Activated gamma-delta T cell (primary cell): ENCODE measurements around the gene UMODL1.
"Not testable (repeated sequence)": the region's sequence is repeated elsewhere in the genome, so short reads cannot be mapped to it uniquely, and the experiment has no call there.

Source experiments
- DNase-seq: peaks from one replicate; lab custom pipeline; 2025; lab: John Stamatoyannopoulos, UW

UMODL1 gene

DNA sequence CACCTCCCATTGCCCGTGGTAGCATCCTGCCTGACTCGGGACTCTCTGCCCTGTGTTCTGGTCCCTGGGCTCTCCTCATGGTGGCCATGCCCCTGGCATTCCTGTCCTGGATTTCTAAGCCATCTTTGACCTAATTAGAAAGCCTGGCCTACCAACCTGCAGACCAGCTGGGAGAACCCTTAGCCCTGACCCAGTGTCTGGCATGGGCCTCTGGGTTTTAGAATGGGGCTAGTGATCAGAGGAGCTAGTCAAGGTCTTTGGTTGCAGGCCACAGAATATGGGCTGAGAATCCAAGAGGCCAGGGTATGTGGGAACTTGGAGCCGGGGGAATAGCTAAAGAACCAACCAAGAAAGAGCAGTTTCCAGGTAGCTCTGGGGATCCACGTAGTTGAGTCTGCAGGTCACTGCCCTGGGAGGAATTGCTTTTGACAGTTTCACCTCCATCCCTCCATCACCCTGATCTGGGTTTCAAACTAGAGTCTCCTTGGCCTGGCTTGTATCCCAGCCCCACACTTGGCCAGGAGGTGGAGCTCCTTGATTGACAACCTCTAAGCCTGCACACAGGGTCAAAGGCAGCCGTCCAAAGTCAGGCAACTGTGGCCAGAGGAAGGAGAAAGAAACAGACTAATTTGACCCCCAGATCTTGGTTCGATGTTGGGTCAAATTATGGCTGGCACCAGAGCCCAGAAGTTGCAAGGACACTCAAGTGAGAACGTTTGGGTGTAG lies 93.1 kb downstream of the UMODL1 start:
- no peak for DNase-seq

DNA sequence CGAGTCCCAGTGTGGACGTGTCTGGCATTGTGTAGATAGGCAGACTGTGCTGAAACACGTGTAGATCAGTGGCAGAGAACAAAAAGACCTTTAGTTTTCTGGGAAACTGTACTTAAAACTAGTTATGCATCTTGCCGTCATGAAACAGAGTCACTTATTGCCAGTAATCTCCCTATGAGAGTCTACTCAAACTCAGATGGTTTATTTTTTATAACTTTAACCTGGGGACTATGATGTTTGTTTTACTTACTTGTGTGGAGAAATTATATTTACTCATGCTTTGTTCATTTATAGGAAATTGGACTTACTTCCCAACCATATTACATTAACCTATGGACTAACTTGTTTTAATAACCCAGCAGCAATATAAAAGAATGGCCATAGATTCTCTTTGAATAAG lies 93.7 kb downstream of the UMODL1 start:
- DNase-seq: no peak

DNA sequence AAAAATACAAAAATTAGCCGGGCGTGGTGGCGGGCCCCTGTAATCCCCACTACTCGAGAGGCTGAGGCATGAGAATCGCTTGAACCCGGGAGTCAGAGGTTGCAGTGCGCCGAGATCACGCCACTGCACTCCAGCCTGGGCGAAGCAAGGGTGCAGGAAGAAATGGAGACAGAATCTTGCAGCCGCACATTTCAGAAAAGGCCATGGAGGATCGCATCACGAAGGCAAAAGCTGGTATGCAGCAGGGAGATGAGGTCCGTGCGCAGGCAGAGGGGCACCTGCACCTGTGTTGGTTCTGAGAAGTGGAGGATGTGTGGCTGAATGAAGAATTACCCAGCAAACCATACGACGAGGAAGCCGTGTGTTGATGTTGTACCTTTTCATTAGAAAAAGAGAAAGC lies 94.8 kb downstream of the UMODL1 start:
- no peak for DNase-seq

DNA sequence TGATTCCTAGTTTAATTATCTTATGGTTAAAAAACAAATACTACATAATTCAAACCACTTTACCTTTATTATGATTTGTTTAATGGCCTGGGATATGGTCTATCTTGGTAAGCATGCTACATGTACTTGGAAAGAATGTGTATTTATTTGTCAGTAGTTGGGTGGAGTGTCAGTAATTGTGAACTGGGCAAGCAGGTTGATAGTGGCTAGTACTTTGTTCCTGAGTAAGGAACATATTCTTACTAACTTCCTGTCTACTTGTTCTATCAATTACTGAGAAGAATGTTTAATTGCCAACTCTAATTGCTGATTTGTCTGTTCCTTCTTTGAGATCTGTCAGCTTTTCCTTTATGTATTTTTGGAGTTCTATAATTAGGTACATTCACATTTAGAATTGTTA lies 98.6 kb downstream of the UMODL1 start:
- DNase-seq: no peak

DNA sequence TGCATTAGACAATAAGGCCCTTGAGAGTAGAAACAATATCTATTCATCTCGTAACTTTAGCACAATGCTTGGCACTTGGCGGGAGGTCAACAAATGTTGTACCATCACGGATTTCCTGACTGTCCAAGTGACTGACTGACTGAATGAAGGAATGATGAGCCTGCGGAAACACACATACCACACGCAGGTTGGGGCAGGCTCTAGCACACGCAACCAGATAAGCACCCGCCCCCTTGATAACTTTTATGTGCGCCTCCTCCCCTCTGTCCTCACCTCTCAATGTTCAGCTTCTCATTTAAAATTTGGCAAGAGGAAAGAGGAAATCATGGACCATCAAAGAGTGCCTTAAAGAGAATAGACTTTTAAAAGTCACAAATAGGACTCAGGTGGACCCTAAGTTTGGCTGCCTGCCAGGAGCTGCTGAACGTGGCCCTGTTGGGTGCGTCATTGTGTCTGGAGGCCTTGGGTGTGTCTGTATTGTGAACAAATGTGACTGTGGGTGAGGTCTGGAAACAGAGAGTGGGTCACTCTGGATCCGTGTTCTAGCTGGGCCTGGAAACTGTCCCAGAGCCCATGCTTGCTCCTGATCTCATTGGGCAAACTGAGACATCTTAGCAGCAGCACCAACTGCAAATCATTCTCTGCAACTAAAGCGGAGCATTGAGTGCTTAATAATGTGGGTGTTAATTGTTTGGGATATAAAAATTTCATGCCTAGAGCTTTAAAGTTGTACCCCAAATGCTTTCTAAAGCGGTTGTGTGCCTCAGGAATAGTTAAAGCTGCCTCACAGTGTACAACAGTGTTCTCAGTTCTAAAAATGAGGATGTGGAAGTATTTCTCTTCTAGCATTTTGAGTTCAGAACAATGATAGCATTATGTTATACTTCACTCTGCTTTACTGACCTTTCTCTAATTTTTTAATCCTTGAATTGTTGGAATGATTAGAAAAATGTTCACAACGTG lies 100.3 kb downstream of the UMODL1 start:
- no peak for DNase-seq

DNA sequence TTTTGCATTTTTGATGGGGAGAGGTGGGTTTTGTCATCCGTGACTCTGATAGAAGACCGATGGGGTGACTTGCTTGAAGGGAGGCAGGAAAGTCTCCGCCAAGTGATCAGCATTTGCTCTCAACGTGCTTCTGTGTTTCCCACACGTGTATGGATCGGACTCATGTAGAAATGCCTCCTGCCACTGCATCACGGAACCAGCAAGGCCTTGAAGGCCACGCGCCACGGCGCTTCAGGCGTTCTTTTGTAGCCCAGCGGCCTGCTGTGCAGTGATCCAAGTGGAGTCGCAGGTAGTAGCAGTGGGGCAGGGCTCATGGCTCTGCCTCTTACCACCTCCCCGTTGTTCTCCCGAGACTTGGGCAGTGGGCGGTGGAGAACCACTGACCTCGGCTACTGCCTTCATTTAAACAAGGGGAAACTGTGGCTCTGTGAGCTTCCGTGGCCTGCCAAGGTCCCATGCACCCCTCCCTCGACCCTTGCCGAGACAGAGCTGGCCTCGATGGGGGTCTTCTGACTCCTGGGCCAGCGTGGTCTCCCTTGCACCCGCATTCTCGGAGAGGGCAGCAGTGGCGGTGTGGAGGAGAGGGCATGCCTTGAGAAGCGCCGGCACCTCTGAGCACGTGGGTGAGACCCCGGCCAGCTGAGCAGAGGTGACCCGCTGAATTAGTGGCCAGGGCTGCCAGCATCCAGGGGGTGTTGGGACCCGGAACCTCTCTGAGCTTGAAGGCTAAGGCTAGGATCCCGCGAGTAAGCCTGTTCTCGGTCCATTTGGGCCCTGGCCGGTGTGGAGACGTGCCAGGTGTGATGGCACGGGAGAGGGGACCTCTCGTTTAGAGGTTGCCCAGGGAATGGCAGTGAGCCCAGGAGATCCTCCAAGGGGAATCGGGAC lies 101.7 kb downstream of the UMODL1 start:
- no peak for DNase-seq

DNA sequence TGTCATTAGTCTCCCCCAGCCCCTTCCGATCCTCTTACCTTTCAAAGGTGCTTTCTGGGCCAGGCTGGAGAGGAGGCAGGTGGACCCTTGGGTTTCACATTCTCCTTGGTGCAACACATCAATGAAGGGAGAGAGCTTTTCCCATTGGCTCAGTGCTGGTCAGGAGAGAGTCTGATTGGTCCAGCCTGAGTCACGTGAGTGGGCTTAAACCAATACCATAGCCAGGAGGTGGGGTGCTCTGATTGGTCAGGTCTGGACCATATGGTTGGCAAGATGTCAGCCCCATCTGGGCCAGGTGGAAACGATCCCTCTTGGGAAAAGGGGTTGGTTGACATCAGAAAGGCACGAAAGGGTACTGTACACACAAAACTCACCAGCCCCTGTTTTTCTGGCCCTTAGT lies 103.1 kb downstream of the UMODL1 start:
- no peak for DNase-seq

DNA sequence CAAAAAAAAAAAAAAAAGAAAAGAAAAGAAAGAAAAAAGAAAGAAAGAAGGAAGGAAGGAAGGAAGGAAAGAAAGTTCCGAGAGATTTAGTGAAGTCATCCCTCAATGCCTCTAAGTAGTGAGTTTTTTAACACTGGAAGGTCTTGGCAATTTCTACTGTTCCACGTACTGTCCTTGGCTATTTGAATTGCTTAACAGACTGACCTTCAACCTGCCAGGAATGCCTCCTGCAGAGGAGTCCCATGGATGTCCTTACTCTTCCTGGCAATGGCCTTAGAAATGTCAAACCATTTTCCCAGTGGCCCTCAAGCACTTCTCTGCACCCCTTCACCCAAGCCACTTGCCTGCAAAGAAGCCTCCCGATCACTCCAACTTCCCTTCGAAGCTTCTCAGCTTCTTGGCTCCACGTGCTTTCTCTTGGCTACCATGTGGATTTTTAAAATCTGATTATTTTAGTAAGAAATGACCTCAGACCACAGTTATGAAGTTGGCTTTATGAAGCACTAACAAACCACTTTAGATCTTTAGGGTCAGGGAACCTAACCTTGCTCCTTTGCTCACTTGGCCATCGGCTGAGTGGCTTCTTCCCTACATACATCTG lies 104.1 kb downstream of the UMODL1 start:
- no peak for DNase-seq

DNA sequence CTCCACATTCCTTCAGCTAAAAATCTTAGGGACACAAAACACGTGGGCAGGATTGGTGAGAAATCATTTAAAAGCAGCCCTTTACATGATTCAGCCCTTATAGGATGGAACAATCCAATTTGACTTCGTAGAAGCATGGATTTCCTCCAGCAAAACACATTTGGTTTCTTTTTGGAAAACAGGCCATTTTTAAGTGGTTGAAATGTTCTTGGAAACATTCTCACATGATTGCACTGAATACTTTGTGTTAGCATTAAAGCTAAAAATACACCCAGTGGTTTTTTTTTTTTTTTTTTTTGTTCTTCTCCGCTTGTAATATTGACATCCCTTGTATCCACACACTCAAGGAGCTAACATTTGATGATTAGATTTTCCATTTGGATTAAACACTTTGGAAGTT lies 105.7 kb downstream of the UMODL1 start:
- DNase-seq: no peak

DNA sequence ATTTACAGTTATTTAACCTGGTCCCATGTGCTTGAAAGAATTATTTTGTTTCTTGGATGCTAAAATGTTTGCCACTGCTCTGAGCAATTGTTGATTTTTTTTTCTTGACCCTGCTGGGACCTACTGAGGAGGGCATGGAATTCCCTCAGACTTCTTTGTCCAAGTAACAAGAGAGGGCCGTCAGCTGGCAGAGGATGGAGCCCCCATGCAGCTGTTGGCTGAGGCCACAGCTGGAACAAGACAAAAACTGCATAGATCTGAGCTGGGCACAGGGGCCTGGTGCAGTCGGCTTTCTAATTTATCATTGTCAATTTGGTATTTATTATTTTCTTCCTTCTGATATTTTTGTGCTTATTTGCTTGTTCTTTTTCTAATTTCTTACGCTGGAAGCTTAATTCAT lies 108.2 kb downstream of the UMODL1 start:
- no peak for DNase-seq

DNA sequence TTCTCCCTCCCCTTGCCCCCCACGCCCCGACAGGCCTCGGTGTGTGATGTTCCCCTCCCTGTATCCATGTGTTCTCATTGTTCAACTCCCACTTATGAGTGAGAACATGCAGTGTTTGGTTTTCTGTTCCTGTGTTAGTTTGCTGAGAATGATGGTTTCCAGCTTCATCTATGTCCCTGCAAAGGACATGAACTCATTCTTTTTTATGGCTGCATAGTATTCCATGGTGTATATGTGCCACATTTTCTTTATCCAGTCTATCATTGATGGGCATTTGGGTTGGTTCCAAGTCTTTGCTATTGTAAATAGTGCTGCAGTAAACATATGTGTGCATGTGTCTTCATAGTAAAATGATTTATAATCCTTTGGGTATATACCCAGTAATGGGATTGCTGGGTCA lies 108.9 kb downstream of the UMODL1 start:
- not testable (repeated sequence) for DNase-seq

DNA sequence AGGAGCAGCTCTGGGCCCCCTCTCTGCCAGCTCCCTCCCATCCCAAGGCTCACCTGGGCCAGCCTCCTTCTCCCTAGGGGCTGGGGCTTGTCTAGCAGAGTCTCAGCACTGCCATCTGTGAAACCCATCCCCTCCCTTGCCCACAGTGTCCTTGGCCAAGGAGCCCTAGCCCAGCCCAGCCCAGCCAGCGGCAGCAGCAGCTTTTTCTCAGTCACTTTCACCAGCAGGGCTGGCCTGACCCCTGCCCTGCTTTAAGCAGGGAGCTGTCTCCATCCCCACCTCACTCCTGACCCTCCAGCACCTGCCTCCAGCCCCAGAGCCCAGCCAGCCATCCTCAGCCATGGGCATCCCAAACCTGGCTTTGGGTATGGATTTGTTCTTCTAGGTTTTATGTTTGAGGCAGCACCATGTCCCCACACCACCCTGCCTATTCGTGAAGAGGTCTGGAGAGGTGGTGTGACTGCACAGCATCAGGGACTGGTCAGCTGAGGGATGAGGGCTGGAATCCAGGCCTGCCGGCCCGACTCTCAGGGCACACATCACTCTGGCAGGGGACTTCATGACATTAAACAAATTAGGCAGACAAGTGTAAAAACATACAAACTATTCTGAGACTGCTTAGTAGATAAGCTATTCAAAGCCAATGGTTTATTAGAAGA lies 111.7 kb downstream of the UMODL1 start:
- DNase-seq: no peak

DNA sequence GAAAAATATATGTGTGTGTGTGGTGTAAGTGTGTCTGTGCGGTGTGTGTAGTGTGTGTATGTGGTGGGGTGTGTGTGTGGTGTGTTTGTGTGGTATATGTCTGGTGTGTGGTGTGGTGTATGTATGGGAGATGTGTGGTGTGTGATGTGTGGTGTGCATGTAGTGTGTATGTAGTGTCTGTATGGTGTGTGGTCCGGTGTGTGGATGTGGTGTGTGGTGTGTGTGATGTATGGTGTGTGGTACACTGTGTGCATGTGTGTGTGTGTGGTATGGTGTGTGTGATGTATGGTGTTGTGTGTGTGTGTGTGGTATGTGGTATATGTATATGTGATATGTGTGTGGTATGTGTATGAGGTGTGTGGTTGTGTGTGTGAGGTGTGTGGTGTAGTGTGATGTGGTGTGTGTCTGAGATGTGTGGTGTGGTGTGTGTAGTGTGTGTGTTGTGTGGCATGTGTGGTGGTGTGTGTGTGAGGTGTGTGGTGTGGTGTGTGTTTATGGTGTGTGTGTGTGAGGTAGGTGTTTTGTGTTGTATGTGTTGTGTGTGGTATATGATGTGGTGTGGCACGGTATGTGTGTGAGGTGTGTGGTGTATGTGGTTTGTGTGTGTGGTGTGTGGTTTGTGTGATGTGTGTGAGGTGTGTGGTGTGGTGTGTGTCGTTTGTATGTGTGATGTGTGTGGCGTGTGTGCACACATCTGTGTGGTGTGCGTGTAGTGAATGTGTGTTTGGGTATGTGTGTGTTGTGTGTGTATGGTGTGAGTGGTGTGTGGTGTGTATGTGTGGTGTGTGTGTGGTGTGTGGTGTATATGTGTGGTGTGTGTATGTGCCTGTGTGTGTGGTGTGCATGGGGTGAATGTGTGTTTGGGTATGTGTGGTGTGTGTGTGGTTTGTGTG lies 112.5 kb downstream of the UMODL1 start:
- no peak for DNase-seq

DNA sequence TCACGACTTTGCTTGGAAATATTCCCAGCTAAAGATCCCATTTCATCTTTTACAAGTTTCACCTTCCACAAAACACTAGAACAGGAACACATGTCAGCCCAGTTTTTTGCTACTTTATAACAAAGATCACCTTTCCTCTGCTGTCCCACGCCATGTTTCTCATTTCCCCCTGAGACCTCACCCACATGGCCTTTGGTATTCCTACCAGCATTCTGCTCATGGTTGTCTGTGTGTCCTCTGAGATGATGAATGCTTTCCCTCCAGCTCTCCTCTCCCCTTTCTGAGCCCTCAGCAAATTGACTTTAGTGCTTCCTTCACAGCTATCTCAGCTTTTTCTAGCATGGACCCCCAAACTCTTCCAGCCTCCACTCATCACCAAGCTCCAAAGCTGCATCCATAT lies 115.5 kb downstream of the UMODL1 start:
- no peak for DNase-seq

DNA sequence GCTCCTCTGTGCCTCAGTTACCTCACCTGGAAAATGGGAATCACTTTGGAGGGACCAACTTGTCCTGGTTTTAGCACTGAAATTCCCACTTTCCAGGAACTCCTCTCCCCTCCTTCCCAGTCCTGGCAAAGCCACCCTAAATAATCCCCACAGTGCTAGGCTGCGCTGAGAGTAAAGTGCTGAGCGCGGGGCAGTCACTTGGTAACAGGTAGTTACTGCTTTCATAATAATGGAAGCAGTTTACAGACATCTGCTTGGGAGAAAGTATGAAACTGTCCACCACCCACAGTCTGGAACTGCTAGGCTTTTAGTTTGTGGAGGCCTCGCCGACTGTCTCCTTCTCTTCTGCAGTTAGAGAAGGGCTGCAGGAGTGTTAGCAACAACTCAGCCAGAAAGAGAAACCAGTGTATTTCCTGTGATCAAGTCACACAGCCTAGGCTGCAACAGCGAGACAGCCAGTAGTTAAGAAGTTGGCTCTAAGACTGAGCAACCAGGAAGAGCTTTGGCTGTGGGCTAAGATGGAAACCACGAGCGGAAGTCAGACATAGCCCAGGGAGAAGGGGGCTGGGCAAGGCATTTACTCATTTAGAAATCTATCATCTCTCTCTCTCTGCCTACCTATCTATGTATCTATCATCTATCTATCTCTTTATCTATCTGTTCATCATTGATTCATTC lies 117.0 kb downstream of the UMODL1 start:
- no peak for DNase-seq

DNA sequence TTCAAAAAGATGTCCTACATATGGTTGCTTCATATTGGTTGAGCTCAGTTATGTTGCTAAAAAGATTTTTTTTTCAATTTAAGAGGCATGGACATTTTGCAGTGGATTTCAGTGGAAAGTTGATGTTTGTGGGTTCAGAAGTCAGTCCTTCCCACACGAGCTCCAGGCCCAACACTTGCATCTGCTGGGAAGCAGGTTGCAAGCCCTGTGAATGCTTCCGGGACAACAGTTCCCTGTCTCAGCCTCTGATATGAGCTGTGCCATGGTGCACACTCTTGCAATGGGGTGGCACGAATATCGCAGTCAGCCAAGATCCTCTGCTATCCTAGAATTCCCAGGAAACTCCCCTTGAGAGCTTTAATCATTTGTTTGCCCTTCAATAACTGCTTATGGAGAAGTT lies 117.5 kb downstream of the UMODL1 start:
- DNase-seq: no peak

DNA sequence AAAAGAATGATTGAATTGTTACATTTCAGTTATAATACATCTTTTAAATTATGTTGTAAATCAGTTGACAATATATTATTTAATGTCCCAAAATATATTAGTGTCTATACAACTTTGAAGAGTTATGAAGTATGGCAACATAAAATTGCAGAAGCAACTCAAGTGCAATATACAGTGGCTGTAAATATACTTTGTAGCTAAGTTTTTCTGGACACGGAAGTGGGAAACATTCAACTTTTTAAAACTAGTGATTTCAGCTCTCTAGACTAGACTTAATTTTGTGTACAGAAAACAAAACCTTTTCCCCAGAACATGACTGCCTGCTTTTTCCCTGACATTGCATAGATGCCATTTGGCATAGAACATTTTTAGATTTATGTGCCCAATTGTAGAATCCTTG lies 118.3 kb downstream of the UMODL1 start:
- no peak for DNase-seq

DNA sequence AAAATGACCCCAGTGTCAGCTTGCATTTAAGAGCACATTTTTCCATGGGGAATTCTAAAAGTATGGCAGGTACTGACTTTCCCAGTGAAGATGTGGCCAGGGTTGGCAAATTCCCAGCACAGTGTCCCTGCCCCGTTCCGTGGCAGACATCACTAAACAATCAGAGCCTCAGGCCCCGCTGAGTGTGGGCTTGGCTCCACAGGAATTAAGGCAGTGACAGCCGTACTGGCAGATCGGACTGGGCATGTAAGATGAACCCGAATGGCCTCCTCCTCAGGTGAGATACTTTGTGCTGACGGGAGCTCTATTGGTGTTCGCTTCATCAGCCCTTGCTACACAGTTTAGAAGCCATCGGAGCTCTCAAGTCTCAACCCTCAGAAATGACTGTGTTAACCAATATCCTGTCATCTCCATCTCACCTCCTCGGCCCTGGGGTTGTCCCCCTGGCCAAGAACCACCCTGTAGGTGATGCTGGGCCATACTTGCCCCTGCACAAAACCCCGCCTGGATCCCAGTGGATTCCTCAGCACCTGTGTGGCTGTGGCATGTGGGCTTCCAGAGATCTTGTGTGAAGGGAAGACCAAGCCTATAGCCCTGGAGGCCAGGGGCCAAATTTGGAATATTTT lies 118.9 kb downstream of the UMODL1 start:
- DNase-seq: no peak

DNA sequence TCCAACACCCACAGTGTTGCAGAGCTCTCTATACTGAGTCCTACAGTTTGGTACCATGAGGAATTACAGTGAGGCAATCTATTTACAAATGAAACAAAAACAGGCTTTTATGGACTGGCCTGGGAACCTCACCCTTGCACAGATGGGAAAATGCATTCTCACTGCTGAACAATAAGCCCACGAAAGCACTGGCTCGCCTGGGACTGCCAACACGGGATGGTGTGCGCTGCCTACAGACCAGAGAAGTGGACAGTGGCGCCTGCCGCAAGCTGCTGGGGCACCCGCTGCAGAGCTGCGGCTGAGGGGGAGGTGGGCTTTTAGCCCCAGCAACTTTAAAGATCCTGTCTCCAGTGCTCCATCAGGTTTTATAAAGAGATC lies 119.4 kb downstream of the UMODL1 start:
- no peak for DNase-seq
